Stimulated activated CD4-positive, alpha-beta T cell treated with anti-CD3 and anti-CD28 coated beads, Interleukin-1b, Interleukin-23, amount 100 ng/mL, for 48 hours (primary cell): Measurements from ENCODE around the gene CSK.

Experiments used
- DNase-seq: peaks from one replicate; pipeline ENCODE4 v3.0.0-alpha.2; 2020

Gene CSK

GRCh38 chr15:74788042-74788682 lies 6.3 kb downstream of the CSK start:
- DNase-seq = no peak

- peak; percentile 53 for DNase-seq
Observed at GRCh38 chr15:74788683-74789151, 6.8 kb downstream of the CSK start.

- no peak for DNase-seq
Observed at GRCh38 chr15:74789171-74789631, 7.3 kb downstream of the CSK start.

GRCh38 chr15:74789741-74790079 lies 7.8 kb downstream of the CSK start:
- no peak for DNase-seq

GRCh38 chr15:74790080-74790916 lies 8.4 kb downstream of the CSK start:
- DNase-seq = peak; percentile 65

GRCh38 chr15:74791007-74791406 lies 9.1 kb downstream of the CSK start:
- DNase-seq = no peak

- DNase-seq = no peak
Observed at GRCh38 chr15:74791667-74792066, 9.8 kb downstream of the CSK start.

- no peak for DNase-seq
Observed at GRCh38 chr15:74792227-74793016, 10.5 kb downstream of the CSK start.

- DNase-seq = peak; percentile 58
Observed at GRCh38 chr15:74793135-74794028, 11.5 kb downstream of the CSK start.

GRCh38 chr15:74794248-74794969 lies 12.5 kb downstream of the CSK start:
- no peak for DNase-seq

GRCh38 chr15:74794970-74795349 lies 13.1 kb downstream of the CSK start:
- no peak for DNase-seq

- peak; percentile 63 for DNase-seq
Observed at GRCh38 chr15:74795966-74796625, 14.2 kb downstream of the CSK start.

- no peak for DNase-seq
Observed at GRCh38 chr15:74798388-74799254, 16.7 kb downstream of the CSK start.

- DNase-seq = no peak
Observed at GRCh38 chr15:74799255-74799855, 17.5 kb downstream of the CSK start.

- DNase-seq = peak; percentile 84
Observed at GRCh38 chr15:74799856-74800558, 18.1 kb downstream of the CSK start.

- no peak for DNase-seq
Observed at GRCh38 chr15:74800559-74801094, 18.7 kb downstream of the CSK start.

GRCh38 chr15:74801311-74801997 lies 19.6 kb downstream of the CSK start:
- no peak for DNase-seq

GRCh38 chr15:74802290-74802689 lies 20.4 kb downstream of the CSK start:
- no peak for DNase-seq
